ENCODE data around the gene GALNT9.

The GALNT9 gene

GRCh38 chr12:132189378-132190011 lies 139.9 kb downstream of the GALNT9 start:
- FAIRE-seq, result no peak
- peak; percentile 98 for DNase-seq (ENCODE audit: insufficient read length, low spot score)
- no peak for TF ChIP-seq CTCF (IDR thresholded peaks at IDR 0.05; ENCODE audit: insufficient read depth, missing control alignments)

- FAIRE-seq, result no peak
- TF ChIP-seq CTCF (IDR thresholded peaks at IDR 0.05; ENCODE audit: insufficient read depth, missing control alignments), result no peak
- no peak for DNase-seq (ENCODE audit: insufficient read length, low spot score)
These were observed 140.5 kb downstream of the GALNT9 start for GRCh38 chr12:132188916-132189325.

GRCh38 chr12:132188451-132188901 lies 140.9 kb downstream of the GALNT9 start:
- FAIRE-seq (no peak), DNase-seq (ENCODE audit: insufficient read length, low spot score) (no peak)
- no peak for TF ChIP-seq CTCF (IDR thresholded peaks at IDR 0.05; ENCODE audit: insufficient read depth, missing control alignments)

- no peak for TF ChIP-seq CTCF (IDR thresholded peaks at IDR 0.05; ENCODE audit: insufficient read depth, missing control alignments)
- DNase-seq (ENCODE audit: insufficient read length, low spot score), result no peak
- no peak for FAIRE-seq
These were observed 141.5 kb downstream of the GALNT9 start for GRCh38 chr12:132187646-132188450.

GRCh38 chr12:132186857-132187620 lies 142.3 kb downstream of the GALNT9 start:
- no peak for DNase-seq (ENCODE audit: insufficient read length, low spot score)
- no peak for FAIRE-seq
- TF ChIP-seq CTCF (IDR thresholded peaks at IDR 0.05; ENCODE audit: insufficient read depth, missing control alignments), result no peak

- DNase-seq (ENCODE audit: insufficient read length, low spot score) (no peak), FAIRE-seq (no peak)
- TF ChIP-seq CTCF (IDR thresholded peaks at IDR 0.05; ENCODE audit: insufficient read depth, missing control alignments), result no peak
These were observed 143.1 kb downstream of the GALNT9 start for GRCh38 chr12:132186208-132186856.
